H9 (cell line): Measurements from ENCODE around the gene EFNA5. TPM values are rescaled to one million over a fixed set of nuclear protein-coding genes. Genes with fewer than 3 reads are reported as not detected.

Source experiments
- DNase-seq: peaks from one replicate; pipeline ENCODE4 v3.0.0-alpha.2; 2017
- H2AFZ ChIP-seq: one replicate; pipeline ENCODE4 v1.6.1; 2013; ENCODE audit warnings: mild to moderate bottlenecking, low read length, control low read depth, moderate library complexity
- H2AK5ac ChIP-seq: 2 replicates; pipeline ENCODE4 v1.6.1; 2013; ENCODE audit warnings: low read length, control low read depth, mixed read lengths; ENCODE audit not compliant: insufficient read length
- H2BK120ac ChIP-seq: one replicate; pipeline ENCODE4 v1.6.1; 2013; ENCODE audit warnings: low read depth, mild to moderate bottlenecking, low read length, control low read depth, inconsistent platforms; ENCODE audit not compliant: poor library complexity, severe bottlenecking
- H2BK12ac ChIP-seq: 2 replicates; pipeline ENCODE4 v1.6.1; 2013; ENCODE audit warnings: low read length, control low read depth, mixed read lengths, low read depth; ENCODE audit not compliant: insufficient read length
- H2BK15ac ChIP-seq: 2 replicates; pipeline ENCODE4 v1.6.1; 2013; ENCODE audit warnings: low read depth, low read length, control low read depth
- H2BK20ac ChIP-seq: one replicate; pipeline ENCODE4 v1.6.1; 2013; ENCODE audit warnings: low read depth, mild to moderate bottlenecking, low read length, control low read depth, inconsistent platforms; ENCODE audit not compliant: poor library complexity, severe bottlenecking
- H2BK5ac ChIP-seq: 2 replicates; pipeline ENCODE4 v1.6.1; 2013; ENCODE audit warnings: low read length, control low read depth, mixed read lengths; ENCODE audit not compliant: insufficient read length
- H3K14ac ChIP-seq: 2 replicates; pipeline ENCODE4 v1.6.1; 2013; ENCODE audit warnings: low read length, control low read depth; ENCODE audit not compliant: insufficient read depth
- H3K18ac ChIP-seq: 2 replicates; pipeline ENCODE4 v1.6.1; 2013; ENCODE audit warnings: low read depth, mild to moderate bottlenecking, mixed read lengths, low read length, control low read depth; ENCODE audit not compliant: insufficient read length
- H3K23ac ChIP-seq: 2 replicates; pipeline ENCODE4 v1.6.1; 2013; ENCODE audit warnings: low read length, control low read depth, mixed read lengths, low read depth; ENCODE audit not compliant: insufficient read length
- H3K23me2 ChIP-seq: 2 replicates; pipeline ENCODE4 v1.6.1; 2013; ENCODE audit warnings: low read depth, mild to moderate bottlenecking, mixed read lengths, low read length, control low read depth; ENCODE audit not compliant: insufficient read length, poor library complexity, severe bottlenecking
- H3K27ac ChIP-seq: 2 replicates; pipeline ENCODE4 v1.5.1; 2013; ENCODE audit warnings: low read length, control low read depth, mixed read lengths, low read depth; ENCODE audit not compliant: insufficient read length
- H3K27me3 ChIP-seq: 2 replicates; pipeline ENCODE4 v1.6.1; 2013; ENCODE audit warnings: low read length, control low read depth, inconsistent platforms; ENCODE audit not compliant: insufficient read depth
- H3K4ac ChIP-seq: 2 replicates; pipeline ENCODE4 v1.6.1; 2013; ENCODE audit warnings: low read depth, mild to moderate bottlenecking, control low read depth, inconsistent platforms, low read length, moderate library complexity
- H3K4me1 ChIP-seq: 2 replicates; pipeline ENCODE4 v1.6.1; 2013; ENCODE audit warnings: low read length, control low read depth, inconsistent platforms; ENCODE audit not compliant: insufficient read depth
- H3K4me2 ChIP-seq: 2 replicates; pipeline ENCODE4 v1.6.1; 2013; ENCODE audit warnings: low read length, control low read depth, mixed read lengths; ENCODE audit not compliant: insufficient read length, insufficient read depth
- H3K56ac ChIP-seq: 2 replicates; pipeline ENCODE4 v1.6.1; 2013; ENCODE audit warnings: low read depth, mild to moderate bottlenecking, mixed read lengths, low read length, control low read depth; ENCODE audit not compliant: insufficient read length
- H3K79me1 ChIP-seq: 2 replicates; pipeline ENCODE4 v1.6.1; 2013; ENCODE audit warnings: low read depth, mild to moderate bottlenecking, moderate library complexity, low read length, control low read depth, inconsistent platforms; ENCODE audit not compliant: insufficient read depth, poor library complexity, severe bottlenecking
- H3K79me2 ChIP-seq: 2 replicates; pipeline ENCODE4 v1.6.1; 2013; ENCODE audit warnings: low read length, control low read depth, inconsistent platforms; ENCODE audit not compliant: insufficient read depth
- H3K9ac ChIP-seq: 2 replicates; pipeline ENCODE4 v1.6.1; 2013; ENCODE audit warnings: low read length, control low read depth, mixed read lengths; ENCODE audit not compliant: insufficient read length; ENCODE audit errors: extremely low read depth
- H3K9me3 ChIP-seq: one replicate; pipeline ENCODE4 v1.6.1; 2013; ENCODE audit warnings: low read depth, low read length, inconsistent platforms; ENCODE audit not compliant: control insufficient read depth
- H3T11ph ChIP-seq: one replicate; pipeline ENCODE4 v1.6.1; 2013; ENCODE audit warnings: mild to moderate bottlenecking, low read length, control low read depth, inconsistent platforms
- H4K20me1 ChIP-seq: one replicate; pipeline ENCODE4 v1.6.1; 2013; ENCODE audit not compliant: control insufficient read depth, insufficient read length, insufficient read depth
- H4K5ac ChIP-seq: 2 replicates; pipeline ENCODE4 v1.6.1; 2013; ENCODE audit warnings: low read depth, mild to moderate bottlenecking, mixed read lengths, low read length, control low read depth; ENCODE audit not compliant: insufficient read length
- H4K8ac ChIP-seq: replicated peaks from 2 replicates; pipeline ENCODE4 v1.6.1; 2013; ENCODE audit warnings: low read length, control low read depth, mixed read lengths, low read depth; ENCODE audit not compliant: insufficient read length
- H4K91ac ChIP-seq: 2 replicates; pipeline ENCODE4 v1.6.1; 2013; ENCODE audit warnings: low read depth, mild to moderate bottlenecking, moderate library complexity, mixed read lengths, low read length, control low read depth; ENCODE audit not compliant: insufficient read length
- H3K27ac Mint-ChIP-seq, 3 experiments: 2 replicates in 2 of 3; 3 replicates in 1 of 3; pipeline ENCODE4 v1.8.0; 2020 to 2021; ENCODE audit warnings: mixed read lengths in 3 of 3, mild to moderate bottlenecking in 1 of 3, moderate library complexity in 1 of 3
- H3K27me3 Mint-ChIP-seq: 2 replicates; pipeline ENCODE4 v1.8.0; 2021; ENCODE audit warnings: low read depth, mild to moderate bottlenecking, moderate library complexity, mixed read lengths
- H3K36me3 Mint-ChIP-seq, 3 experiments: 2 replicates in 2 of 3; 3 replicates in 1 of 3; pipeline ENCODE4 v1.8.0; 2020 to 2021; ENCODE audit warnings: low read depth in 3 of 3, mixed read lengths in 3 of 3; ENCODE audit not compliant: insufficient read depth in 1 of 3
- H3K4me1 Mint-ChIP-seq, 2 experiments: 2 replicates each; pipeline ENCODE4 v1.8.0; 2020; ENCODE audit warnings: mixed read lengths in 2 of 2
- H3K4me3 Mint-ChIP-seq, 2 experiments: 2 replicates in 1 of 2; 3 replicates in 1 of 2; pipeline ENCODE4 v1.8.0; 2020 to 2021; ENCODE audit warnings: mild to moderate bottlenecking in 2 of 2, mixed read lengths in 2 of 2, moderate library complexity in 1 of 2
- H3K9me3 Mint-ChIP-seq, 2 experiments: 2 replicates in 1 of 2; 3 replicates in 1 of 2; pipeline ENCODE4 v1.8.0; 2020; ENCODE audit warnings: mild to moderate bottlenecking in 2 of 2, mixed read lengths in 2 of 2, moderate library complexity in 1 of 2
- CTCF ChIP-seq: fragments of 200-600 bp; sonication (generic); conservative IDR thresholded peaks from 3 replicates; pipeline ENCODE4 v1.8.0; 2021; ENCODE audit warnings: antibody characterized with exemption, mild to moderate bottlenecking
- WGBS: extraction: QIAGEN DNeasy Blood & Tissue Kit; methylation state at CpG from one replicate; pipeline ENCODE4 v1.1.7; 2013; ENCODE audit warnings: missing lambda C conversion rate, low lambda C conversion rate, mixed read lengths; ENCODE audit not compliant: insufficient read length; ENCODE audit errors: extremely low coverage; 5-methylcytosine and 5-hydroxymethylcytosine counted together
- total RNA-seq: library from RNA; stranded (reverse); gene quantifications from 2 replicates; pipeline ENCODE4 v1.2.1, GENCODE V29; 2021

Gene EFNA5
- total RNA-seq, 1 experiment from 2014 or later = 20.4 TPM

GRCh38 chr5:107385708-107386107, 285.0 kb downstream of the EFNA5 start:
- Histone ChIP-seq H2BK5ac (no peak overlapping the region), H3K9ac (no peak overlapping the region), H3K4ac (no peak overlapping the region), H2BK15ac (no peak overlapping the region), H3K79me1 (no peaks in the 10 kb centered on the region), H3K79me2 (no peaks in the 10 kb centered on the region), H4K91ac (no peak overlapping the region), H3K4me2 (no peak overlapping the region), H2AFZ (no peak overlapping the region), H3K4me1 (peaks cover 2% of the 10 kb centered on the region; the same call in 1 of the 2 replicates), H3K27me3 (no peaks in the 10 kb centered on the region), H3K27ac (no peak overlapping the region), H3K18ac (no peak overlapping the region), H3K14ac (no peak overlapping the region), H2BK20ac (no peak overlapping the region), H4K8ac (no peak overlapping the region), H3K9me3 (no peaks in the 10 kb centered on the region), H4K5ac (no peak overlapping the region), H2BK120ac (no peak overlapping the region), H3K23me2 (no peaks in the 10 kb centered on the region), H2BK12ac (no peak overlapping the region), H3T11ph (no peak overlapping the region), H3K23ac (no peak overlapping the region), H3K56ac (no peak overlapping the region), H2AK5ac (no peak overlapping the region), H4K20me1 (no peaks in the 10 kb centered on the region)
- no peak for DNase-seq
- Mint-ChIP-seq H3K4me1 (peaks cover 32 to 42% of the 10 kb centered on the region in 2 experiments), H3K4me3 (no peak overlapping the region), H3K27me3 (no peaks in the 10 kb centered on the region), H3K9me3 (no peaks in the 10 kb centered on the region), H3K27ac (peak overlapping the region in 2 of 3 experiments; percentile 20 to 44; a peak in 1 of 7 replicates), H3K36me3 (no peaks in the 10 kb centered on the region)
- WGBS = no CpG with 5 or more reads among the region's 2 CpGs
- TF ChIP-seq CTCF = no peak
